Liver (tissue), 9 donors: Measurements from ENCODE around the gene PREP. TPM values are rescaled to one million over a fixed set of nuclear protein-coding genes. Genes with fewer than 3 reads are reported as not detected.
"Not testable (repeated sequence)": the region's sequence is repeated elsewhere in the genome, so short reads cannot be mapped to it uniquely, and the experiment has no call there.

ENCODE experiments used
- DNase-seq: peaks from one replicate; pipeline ENCODE4 v3.0.0-alpha.2; 2017; ENCODE audit warnings: low spot score
- H3K27ac ChIP-seq, 2 donors: one replicate each; pipeline ENCODE4 v1.7.0; 2013; ENCODE audit warnings: inconsistent platforms in 2 of 2, low read length in 2 of 2, control low read depth in 1 of 2, low read depth in 1 of 2, mild to moderate bottlenecking in 1 of 2
- H3K27me3 ChIP-seq, 4 donors: one replicate each; pipeline versions ENCODE4 v1.6.1 to v1.7.0; 2013; ENCODE audit warnings: low read length in 3 of 4, inconsistent platforms in 1 of 4, mild to moderate bottlenecking in 1 of 4, moderate library complexity in 1 of 4; ENCODE audit not compliant: control insufficient read depth in 4 of 4, insufficient read depth in 4 of 4
- H3K36me3 ChIP-seq, 4 donors: one replicate each; pipeline versions ENCODE4 v1.6.1 to v1.7.0; 2013; ENCODE audit warnings: low read length in 3 of 4, mild to moderate bottlenecking in 3 of 4, low read depth in 1 of 4, moderate library complexity in 1 of 4; ENCODE audit not compliant: control insufficient read depth in 4 of 4, insufficient read depth in 3 of 4
- H3K4me1 ChIP-seq, 4 donors: one replicate each; pipeline versions ENCODE4 v1.6.1 to v1.7.0; 2013; ENCODE audit warnings: low read length in 3 of 4, mild to moderate bottlenecking in 3 of 4, moderate library complexity in 1 of 4; ENCODE audit not compliant: control insufficient read depth in 4 of 4, insufficient read depth in 4 of 4
- H3K4me3 ChIP-seq, 3 donors: one replicate each; pipeline versions ENCODE4 v1.6.1 to v1.7.0; 2013; ENCODE audit warnings: low read length in 3 of 3, control low read depth in 1 of 3, low read depth in 1 of 3, mild to moderate bottlenecking in 1 of 3
- H3K9ac ChIP-seq, 2 donors: one replicate each; pipeline ENCODE4 v1.7.0; 2013; ENCODE audit warnings: low read length in 2 of 2, mild to moderate bottlenecking in 2 of 2, moderate library complexity in 2 of 2, control low read depth in 1 of 2, low read depth in 1 of 2
- H3K9me3 ChIP-seq, 4 donors: one replicate each; pipeline versions ENCODE4 v1.6.1 to v1.7.0; 2013; ENCODE audit warnings: low read length in 3 of 4; ENCODE audit not compliant: control insufficient read depth in 4 of 4
- WGBS: extraction: QIAGEN DNeasy Blood & Tissue Kit; methylation state at CpG from one replicate; pipeline ENCODE4 v1.1.7; 2013; 5-methylcytosine and 5-hydroxymethylcytosine counted together
- polyA plus RNA-seq, 2 donors: library from polyadenylated mRNA; stranded (reverse) in 1 of 2; unstranded in 1 of 2; fragments of 200-250 nt in 1 of 2; fragments of >200 nt in 1 of 2; fragmentation: Nextera tagmentation in 1 of 2; extraction: Ambion mirVana in 1 of 2; gene quantifications; one replicate each; pipeline versions ENCODE4 v1.2.1 to v1.2.3, GENCODE V29; 2013 to 2015
- total RNA-seq, 2 donors: library from RNA; depleted of rRNA; stranded (reverse); fragments of >200 nt; gene quantifications; one replicate each; pipeline ENCODE4 v1.2.3, GENCODE V29; 2014
- donor health status: healthy.
- donor health status: healthy.
- donor health status: healthy.
- donor health status: healthy.
- donor health status: healthy.

Gene PREP
- total and polyA plus RNA-seq, 4 donors, result 7.3 to 17.7 (median 13.0) TPM

GRCh38 chr6:105231771-105232170 is 171.1 kb downstream of the PREP start:
- H3K9ac ChIP-seq, H3K4me3 ChIP-seq, DNase-seq, H3K4me1 ChIP-seq, H3K27me3 ChIP-seq, H3K27ac ChIP-seq, H3K9me3 ChIP-seq, H3K36me3 ChIP-seq: not testable (repeated sequence)
- WGBS, result 79% methylated on average over 4 of the region's 4 CpGs

Other genes with a start within 250 kb of the PREP start
- not detected for gene POPDC3, start 223.1 kb downstream of the PREP start, total RNA-seq
- not detected for gene POPDC3, start 223.1 kb downstream of the PREP start, polyA plus RNA-seq